SK-N-MC (cell line): Measurements from ENCODE around the gene ANKRD33B.

ENCODE experiments used
- EZH2 ChIP-seq: fragments of 200-600 bp; sonication (generic); IDR thresholded peaks from one replicate; pipeline ENCODE4 v1.6.1; 2017; ENCODE audit warnings: antibody characterized with exemption
- FOXP2 ChIP-seq: optimal IDR thresholded peaks from 2 replicates; pipeline ENCODE3; 2011; ENCODE audit warnings: mild to moderate bottlenecking, moderate library complexity; ENCODE audit not compliant: insufficient read depth; ENCODE audit errors: extremely low read length, control extremely low read depth
- POLR2AphosphoS5 ChIP-seq: IDR thresholded peaks from 2 replicates; pipeline ENCODE4 v1.6.1; 2012; ENCODE audit warnings: mild to moderate bottlenecking, low read depth, low read length, borderline replicate concordance

DNA sequence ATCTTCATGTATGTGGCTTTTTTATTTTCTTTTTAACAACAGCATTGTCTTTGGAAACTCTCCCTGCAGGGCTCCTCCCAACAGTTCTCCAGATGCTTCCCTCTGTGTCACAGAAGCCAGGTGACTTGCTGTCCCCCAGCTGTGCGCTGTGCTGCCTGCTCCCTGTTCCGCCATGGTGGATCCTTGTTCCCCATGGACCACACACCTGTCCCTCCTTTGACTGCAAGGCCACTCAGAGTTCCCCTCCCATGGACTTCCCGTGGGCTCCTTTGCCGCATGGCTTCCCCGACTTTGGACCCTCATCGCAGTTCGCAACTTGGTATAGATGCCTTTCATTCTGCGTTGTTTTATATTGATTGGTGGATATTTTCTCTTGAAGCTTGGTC is 18.6 kb downstream of the ANKRD33B start:
- no peak for TF ChIP-seq EZH2
- TF ChIP-seq POLR2AphosphoS5: no peak
- TF ChIP-seq FOXP2: no peak
